IgD-negative memory B cell (primary cell): ENCODE measurements around the gene RPLP2. TPM values are rescaled to one million over a fixed set of nuclear protein-coding genes. Genes with fewer than 3 reads are reported as not detected.

Experiments used
- H3K27ac Mint-ChIP-seq, 3 donors: one replicate each; pipeline ENCODE4 v1.8.0; 2020 to 2022; ENCODE audit warnings: mild to moderate bottlenecking in 3 of 3, mixed read lengths in 3 of 3, moderate library complexity in 1 of 3
- H3K27me3 Mint-ChIP-seq: one replicate; pipeline ENCODE4 v1.8.0; 2021; ENCODE audit warnings: mixed read lengths
- H3K36me3 Mint-ChIP-seq: one replicate; pipeline ENCODE4 v1.8.0; 2020; ENCODE audit warnings: mild to moderate bottlenecking, mixed read lengths
- H3K4me1 Mint-ChIP-seq, 3 donors: one replicate each; pipeline ENCODE4 v1.8.0; 2020 to 2022; ENCODE audit warnings: mixed read lengths in 3 of 3, mild to moderate bottlenecking in 1 of 3
- H3K4me3 Mint-ChIP-seq, 4 donors: one replicate each; pipeline ENCODE4 v1.8.0; 2020 to 2022; ENCODE audit warnings: mild to moderate bottlenecking in 4 of 4, mixed read lengths in 4 of 4, moderate library complexity in 3 of 4
- H3K9me3 Mint-ChIP-seq, 3 donors: one replicate each; pipeline ENCODE4 v1.8.0; 2020 to 2021; ENCODE audit warnings: mixed read lengths in 3 of 3, mild to moderate bottlenecking in 1 of 3
- polyA plus RNA-seq: library from polyadenylated mRNA; unstranded; fragments of 300-500 nt; fragmentation: Illumina TruSeq; gene quantifications from one replicate; pipeline ENCODE4 v1.2.3, GENCODE V29; 2021

RPLP2 gene
- polyA plus RNA-seq, 1 donor from 2014 or later: 4,588 TPM

- H3K27me3 Mint-ChIP-seq: no peaks in the 10 kb centered on the region
- H3K36me3 Mint-ChIP-seq: no peaks in the 10 kb centered on the region
- H3K9me3 Mint-ChIP-seq: no peaks in the 10 kb centered on the region
- no peak overlapping the region for H3K27ac Mint-ChIP-seq
- H3K4me3 Mint-ChIP-seq: peak overlapping the region in 1 of 4 donors; percentile 41
- H3K4me1 Mint-ChIP-seq: peaks cover 0 to 6% (median 2%) of the 10 kb centered on the region in 3 donors
Measured at GRCh38 chr11:770642-771616, 38.8 kb upstream of the RPLP2 start.

DNA sequence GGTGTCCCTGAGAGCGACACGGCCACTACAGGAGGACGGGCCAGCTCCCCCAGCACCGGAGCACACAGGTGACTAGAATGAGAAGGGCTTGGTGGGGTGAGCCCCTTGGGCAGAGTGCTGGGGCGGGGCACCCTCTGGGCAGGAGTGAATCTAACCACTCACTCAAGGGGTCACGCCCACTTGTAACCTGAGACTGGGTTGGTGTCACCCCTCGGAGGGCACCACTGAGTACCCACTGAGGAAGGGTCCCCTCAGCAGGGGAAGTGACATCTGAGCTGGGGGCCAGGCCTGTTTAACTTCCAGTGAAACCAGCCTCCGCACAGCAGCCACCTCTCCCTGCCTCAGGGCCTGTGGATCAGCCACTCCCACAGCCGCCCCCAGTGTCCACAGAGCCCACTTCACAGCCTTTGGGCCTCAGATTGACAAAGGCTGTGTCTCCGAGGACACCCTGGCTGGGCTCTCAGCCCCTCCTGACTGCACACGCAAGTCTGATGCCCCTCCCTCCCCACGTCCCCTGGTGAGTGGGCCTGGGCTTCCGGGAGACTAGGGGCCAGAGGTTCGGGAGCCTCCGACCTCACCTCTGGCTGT is 38.1 kb upstream of the RPLP2 start:
- H3K27me3 Mint-ChIP-seq: no peaks in the 10 kb centered on the region
- H3K4me1 Mint-ChIP-seq: peaks cover 0 to 8% (median 6%) of the 10 kb centered on the region in 3 donors
- no peaks in the 10 kb centered on the region for H3K9me3 Mint-ChIP-seq
- no peak overlapping the region for H3K4me3 Mint-ChIP-seq
- H3K27ac Mint-ChIP-seq: no peak overlapping the region
- H3K36me3 Mint-ChIP-seq: no peaks in the 10 kb centered on the region

- Mint-ChIP-seq H3K4me1 (peaks cover 0 to 8% (median 6%) of the 10 kb centered on the region in 3 donors), H3K4me3 (peak overlapping the region in 1 of 4 donors; percentile 39), H3K9me3 (no peaks in the 10 kb centered on the region), H3K27me3 (no peaks in the 10 kb centered on the region), H3K36me3 (no peaks in the 10 kb centered on the region), H3K27ac (no peak overlapping the region)
Measured at GRCh38 chr11:772429-773390, 37.1 kb upstream of the RPLP2 start.

DNA sequence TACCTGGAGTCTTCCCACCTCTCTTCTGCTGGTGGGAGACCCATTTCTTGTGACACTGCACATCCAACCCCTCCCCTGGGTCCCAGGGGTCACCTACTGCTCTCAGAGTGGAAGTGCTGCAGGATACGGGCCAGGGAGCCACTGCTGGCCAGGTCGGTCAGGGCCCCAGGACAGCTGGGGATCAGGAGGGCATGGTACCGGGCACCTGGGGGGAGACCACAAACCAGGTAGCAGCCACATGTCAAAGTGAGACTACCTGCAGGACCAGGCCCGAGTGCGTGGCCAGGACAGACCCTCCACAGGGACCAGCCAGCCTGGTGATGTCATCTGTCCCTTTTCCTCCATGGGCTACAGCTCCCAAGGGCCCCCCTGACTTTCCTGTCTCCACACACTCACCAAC is 36.3 kb upstream of the RPLP2 start:
- Mint-ChIP-seq H3K4me3 (peak overlapping the region in 1 of 4 donors; percentile 39), H3K36me3 (no peaks in the 10 kb centered on the region), H3K9me3 (no peaks in the 10 kb centered on the region), H3K27me3 (no peaks in the 10 kb centered on the region), H3K4me1 (peaks cover 0 to 8% (median 6%) of the 10 kb centered on the region in 3 donors), H3K27ac (no peak overlapping the region)

DNA sequence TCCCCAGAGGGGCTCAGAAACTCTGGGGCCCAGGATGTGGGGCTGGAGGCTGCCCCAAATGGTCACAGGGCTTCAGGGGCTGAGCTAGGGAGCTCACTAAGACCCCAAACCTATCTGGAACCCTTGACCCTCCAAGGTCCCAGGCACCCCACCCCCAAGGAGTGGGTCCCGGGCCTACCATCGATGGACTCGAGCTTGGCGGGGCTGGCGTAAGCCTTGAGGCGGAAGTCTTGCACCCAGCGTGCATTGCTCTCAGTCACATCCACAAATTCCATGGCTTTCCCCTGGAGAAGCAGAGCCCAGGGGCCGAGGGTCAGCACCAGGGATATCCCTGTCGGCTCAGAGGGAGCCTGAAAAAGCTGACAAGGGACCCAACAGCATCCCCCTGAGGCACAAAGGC is 35.9 kb upstream of the RPLP2 start:
- Mint-ChIP-seq H3K27me3 (no peaks in the 10 kb centered on the region), H3K36me3 (no peaks in the 10 kb centered on the region), H3K9me3 (no peaks in the 10 kb centered on the region), H3K4me3 (no peak overlapping the region), H3K4me1 (peaks cover 0 to 8% (median 6%) of the 10 kb centered on the region in 3 donors), H3K27ac (no peak overlapping the region)

GRCh38 chr11:774873-775592 is 34.7 kb upstream of the RPLP2 start:
- no peaks in the 10 kb centered on the region for H3K27me3 Mint-ChIP-seq
- H3K4me1 Mint-ChIP-seq: peaks cover 0 to 8% (median 6%) of the 10 kb centered on the region in 3 donors
- H3K36me3 Mint-ChIP-seq: no peaks in the 10 kb centered on the region
- H3K9me3 Mint-ChIP-seq: no peaks in the 10 kb centered on the region
- H3K27ac Mint-ChIP-seq: peak overlapping the region in 2 of 3 donors; percentile 10 to 65
- peak overlapping the region in 3 of 4 donors; percentile 66 to 85 (median 81) for H3K4me3 Mint-ChIP-seq

- Mint-ChIP-seq H3K27ac (peak overlapping the region in 2 of 3 donors; percentile 39 to 78), H3K4me1 (peaks cover 0 to 8% (median 6%) of the 10 kb centered on the region in 3 donors), H3K27me3 (no peaks in the 10 kb centered on the region), H3K9me3 (no peaks in the 10 kb centered on the region), H3K36me3 (no peaks in the 10 kb centered on the region), H3K4me3 (peak overlapping the region; percentile 66 to 93 (median 82))
Measured at GRCh38 chr11:776263-776560, 33.6 kb upstream of the RPLP2 start.

DNA sequence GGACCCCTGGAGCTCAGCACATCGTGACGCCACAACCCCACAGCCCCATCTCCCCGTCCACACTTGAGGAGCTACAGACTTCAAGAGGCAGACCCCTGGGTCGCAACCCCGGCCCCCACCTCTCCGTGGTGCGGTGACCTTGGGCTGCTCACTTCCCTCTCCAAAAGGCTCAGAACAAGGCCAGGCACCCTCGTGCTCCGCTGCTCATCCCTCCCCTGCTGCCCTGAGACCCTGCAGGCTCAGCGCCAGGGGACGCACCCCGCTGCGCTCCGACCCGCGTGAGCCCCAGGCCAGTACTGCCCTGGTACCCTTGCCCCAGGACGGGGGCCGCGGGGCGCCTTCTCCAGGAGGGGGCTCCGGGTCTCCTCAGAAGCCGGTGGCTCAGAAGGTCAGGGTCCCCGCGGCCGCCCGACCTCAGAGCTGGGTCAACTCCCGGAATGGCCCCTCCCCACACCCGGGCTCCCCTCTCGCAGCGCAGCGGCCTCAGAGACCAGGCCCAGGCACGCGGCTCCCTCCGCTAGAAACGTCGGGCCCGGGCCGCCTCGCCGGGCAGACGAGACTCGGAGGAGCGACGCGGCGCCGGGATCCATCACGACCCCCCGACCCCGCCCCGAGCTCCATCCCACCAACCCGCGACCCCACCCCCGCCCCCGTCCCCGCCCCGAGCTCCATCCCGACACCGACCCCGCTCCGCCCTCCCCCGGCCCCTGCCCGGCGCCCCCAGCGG is 33.0 kb upstream of the RPLP2 start:
- H3K36me3 Mint-ChIP-seq: no peaks in the 10 kb centered on the region
- H3K27ac Mint-ChIP-seq: peak overlapping the region in 2 of 3 donors; percentile 39 to 78
- H3K9me3 Mint-ChIP-seq: no peaks in the 10 kb centered on the region
- no peaks in the 10 kb centered on the region for H3K27me3 Mint-ChIP-seq
- H3K4me1 Mint-ChIP-seq: peaks cover 0 to 8% (median 6%) of the 10 kb centered on the region in 3 donors
- peak overlapping the region; percentile 66 to 93 (median 82) for H3K4me3 Mint-ChIP-seq

DNA sequence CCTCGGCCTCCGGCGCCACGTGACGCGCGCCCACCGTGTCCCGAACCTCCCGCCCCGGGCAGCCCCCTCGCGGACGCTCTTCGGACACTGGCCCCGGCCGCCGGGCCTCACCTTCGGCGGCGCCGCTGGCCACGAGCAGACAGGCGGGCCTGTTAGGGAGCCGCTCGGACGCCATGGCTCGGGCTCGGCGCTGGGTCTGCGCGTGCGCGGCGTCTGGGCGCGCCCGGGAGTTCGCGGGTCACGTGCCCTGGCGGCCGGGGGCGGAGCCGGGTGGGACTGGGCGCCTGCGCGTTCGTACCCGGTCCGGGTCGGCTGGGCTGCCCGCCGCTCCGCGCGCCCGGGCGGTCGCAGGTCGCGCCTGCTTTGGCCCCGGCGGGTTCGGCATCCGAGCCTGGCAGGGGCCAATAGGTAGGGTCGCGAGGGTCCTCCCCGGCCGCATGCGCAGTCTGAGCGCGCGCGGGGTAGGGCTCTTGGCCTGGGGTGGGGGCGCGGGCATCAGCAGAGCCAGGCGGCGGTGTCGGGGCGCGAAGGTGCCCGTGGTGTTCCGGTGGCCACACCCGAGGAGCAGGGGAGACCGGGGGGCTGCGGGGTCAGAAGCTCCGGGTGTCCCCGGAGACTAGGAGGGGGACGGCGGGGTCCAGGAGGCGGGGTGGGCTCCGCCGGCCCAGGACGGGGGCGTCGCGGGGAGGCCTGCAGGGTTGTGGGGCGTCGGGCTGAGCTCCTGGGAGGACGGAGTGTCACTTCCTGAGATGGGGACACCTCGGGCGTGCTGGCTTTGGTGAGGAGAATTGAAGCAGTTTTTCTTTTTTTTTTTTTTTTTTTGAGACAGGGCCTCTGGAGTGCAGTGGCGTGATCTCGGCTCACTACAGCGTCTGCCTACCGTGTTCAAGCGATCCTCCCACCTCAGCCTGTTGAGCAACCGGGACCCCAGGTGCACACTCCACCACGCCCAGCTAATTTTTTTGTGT is 32.2 kb upstream of the RPLP2 start, which contains the start of gene GATD1:
Gene GATD1, minus strand, starts transcription at position 200 of the 968 bp plus-strand sequence. Its CDS starts 25 bp downstream, at position 175.
- no peaks in the 10 kb centered on the region for H3K9me3 Mint-ChIP-seq
- peak within 1 kb of the TSS; percentile 28 to 78 (median 46) for H3K27ac Mint-ChIP-seq
- peak within 1 kb of the TSS; percentile 72 to 93 (median 86) for H3K4me3 Mint-ChIP-seq
- peaks cover 0 to 8% (median 6%) of the 10 kb centered on the region in 3 donors for H3K4me1 Mint-ChIP-seq
- no peaks in the 10 kb centered on the region for H3K36me3 Mint-ChIP-seq
- H3K27me3 Mint-ChIP-seq: no peaks in the 10 kb centered on the region

DNA sequence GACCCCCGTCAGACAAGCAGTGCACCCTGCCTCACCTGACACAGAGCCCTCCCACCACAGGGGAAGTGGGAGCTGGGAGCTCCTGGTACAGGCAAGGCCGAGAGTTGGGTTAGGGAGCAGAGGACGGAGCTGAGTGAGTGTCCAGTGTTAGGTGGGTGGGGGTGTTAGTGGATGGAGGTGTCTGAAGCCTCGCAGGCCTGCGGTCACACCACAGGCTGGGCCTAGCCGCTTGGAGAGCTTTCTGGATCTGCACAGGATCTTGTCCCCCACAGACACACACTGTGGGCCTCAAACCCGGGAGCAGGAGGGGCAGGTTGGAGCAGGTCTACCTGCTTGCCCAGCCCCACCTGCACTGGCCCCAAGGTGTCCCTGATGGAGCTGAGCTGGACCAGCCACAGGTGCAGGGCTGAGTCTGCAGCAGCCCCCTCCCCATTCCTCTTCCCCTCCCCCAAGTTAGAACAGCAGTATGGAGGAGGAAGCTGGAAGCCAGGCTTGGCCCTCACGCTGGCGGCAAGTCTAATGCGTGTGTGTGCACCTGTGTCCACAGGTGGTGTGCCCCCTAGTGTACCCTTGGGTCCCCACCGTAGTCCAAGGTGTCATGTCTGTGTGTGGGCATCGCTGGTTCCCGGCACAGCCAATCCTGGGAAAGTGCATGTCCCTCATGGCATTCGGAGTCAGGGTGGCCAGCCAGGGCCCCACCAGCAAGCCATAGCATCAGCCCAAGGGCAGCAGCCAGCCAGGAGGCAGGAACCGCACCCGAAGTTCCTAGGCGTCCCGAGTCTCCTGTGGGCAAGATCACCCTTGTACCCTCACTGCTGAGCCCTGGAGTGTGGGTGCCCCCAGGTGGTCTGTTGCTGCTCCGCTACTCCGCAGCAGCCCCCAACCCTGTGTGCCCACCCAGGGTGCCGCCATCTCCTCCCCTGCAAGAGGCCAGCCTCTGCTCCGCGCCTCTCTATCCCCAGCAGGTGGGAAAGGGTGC is 30.5 kb upstream of the RPLP2 start:
- no peaks in the 10 kb centered on the region for H3K9me3 Mint-ChIP-seq
- H3K27ac Mint-ChIP-seq: peak overlapping the region in 1 of 3 donors; percentile 62
- H3K36me3 Mint-ChIP-seq: no peaks in the 10 kb centered on the region
- peak overlapping the region; percentile 28 to 55 (median 44) for H3K4me3 Mint-ChIP-seq
- H3K27me3 Mint-ChIP-seq: no peaks in the 10 kb centered on the region
- H3K4me1 Mint-ChIP-seq: peaks cover 0 to 8% (median 6%) of the 10 kb centered on the region in 3 donors

DNA sequence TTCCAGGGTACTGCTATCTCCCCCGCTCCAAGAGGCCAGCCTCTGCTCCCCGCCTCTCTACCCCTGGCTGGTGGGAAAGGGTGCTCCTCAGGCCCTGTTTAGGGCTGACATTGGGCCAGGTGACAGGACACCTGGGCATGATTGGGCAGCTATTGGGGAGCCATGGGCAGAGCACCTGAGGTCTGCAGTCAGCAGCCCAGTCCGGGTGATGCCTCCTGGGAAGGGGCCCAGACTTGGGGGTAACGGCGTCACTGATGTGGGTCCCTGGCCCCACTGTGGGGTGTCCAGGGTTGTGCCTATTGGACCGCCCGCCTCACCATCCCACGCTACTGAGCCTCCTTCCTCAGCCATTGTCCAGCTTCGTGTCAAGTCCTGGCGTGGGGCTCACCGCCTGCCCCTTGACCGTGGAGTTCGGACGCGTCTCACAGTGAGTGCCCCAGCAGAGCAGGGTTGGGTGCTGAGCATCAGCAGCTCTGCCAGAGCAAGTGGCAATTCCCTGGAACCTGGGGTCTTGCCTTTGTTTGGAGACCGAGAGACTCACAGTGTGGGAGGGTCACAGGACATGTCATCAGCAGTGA is 29.7 kb upstream of the RPLP2 start:
- Mint-ChIP-seq H3K36me3 (no peaks in the 10 kb centered on the region), H3K27me3 (peaks cover 3% of the 10 kb centered on the region), H3K9me3 (no peaks in the 10 kb centered on the region), H3K4me3 (peak overlapping the region in 3 of 4 donors; percentile 28 to 50 (median 37)), H3K27ac (peak overlapping the region in 1 of 3 donors; percentile 62), H3K4me1 (peaks cover 0 to 8% (median 6%) of the 10 kb centered on the region in 3 donors)
